ENCODE measurements around the gene CTIF. TPM values are rescaled to one million over a fixed set of nuclear protein-coding genes. Genes with fewer than 3 reads are reported as not detected.

The CTIF gene
- total and polyA plus RNA-seq, 2 experiments from 2014 or later, result 22.1 to 27.9 TPM

GRCh38 chr18:48800466-48800865 is 261.6 kb downstream of the CTIF start:
- Histone ChIP-seq H3K9me2 (replicated peaks; ENCODE audit: insufficient read depth) (no peaks in the 10 kb centered on the region), H3K36me3 (replicated peaks; ENCODE audit: insufficient read depth, low read depth) (no peaks in the 10 kb centered on the region), H3K79me2 (no peaks in the 10 kb centered on the region), H3K4me1 (ENCODE audit: insufficient read depth) (peaks cover 22% of the 10 kb centered on the region), H3K4me2 (no peak overlapping the region), H3K4me3 (no peak overlapping the region), H3K27ac (peak overlapping the region; percentile 94), H3K9me3 (ENCODE audit: low read depth) (no peaks in the 10 kb centered on the region), H3K27me3 (no peaks in the 10 kb centered on the region), H4K20me1 (ENCODE audit: insufficient read depth, poor library complexity, severe bottlenecking) (no peaks in the 10 kb centered on the region), H2AFZ (no peak overlapping the region)
- no peak for DNase-seq (ENCODE audit: low spot score)
- WGBS (ENCODE audit: low lambda C conversion rate, missing lambda C conversion rate), result 96% methylated on average over 6 of the region's 6 CpGs
- no peak for TF ChIP-seq CTCF (IDR thresholded peaks at IDR 0.05; ENCODE audit: poor library complexity)
- no peak for TF ChIP-seq EZH2phosphoT487 (IDR thresholded peaks at IDR 0.05; ENCODE audit: low read depth, severe bottlenecking, unreplicated experiment)
- no peak for TF ChIP-seq EZH2 (IDR thresholded peaks at IDR 0.05; ENCODE audit: borderline replicate concordance)

GRCh38 chr18:48800876-48801727 is 262.3 kb downstream of the CTIF start:
- Histone ChIP-seq H3K9me2 (replicated peaks; ENCODE audit: insufficient read depth) (no peaks in the 10 kb centered on the region), H3K4me1 (ENCODE audit: insufficient read depth) (peaks cover 22% of the 10 kb centered on the region), H3K4me3 (no peak overlapping the region), H3K36me3 (replicated peaks; ENCODE audit: insufficient read depth, low read depth) (no peaks in the 10 kb centered on the region), H4K20me1 (ENCODE audit: insufficient read depth, poor library complexity, severe bottlenecking) (no peaks in the 10 kb centered on the region), H3K9me3 (ENCODE audit: low read depth) (no peaks in the 10 kb centered on the region), H3K27ac (peak overlapping the region; percentile 94), H3K27me3 (no peaks in the 10 kb centered on the region), H3K4me2 (no peak overlapping the region), H2AFZ (no peak overlapping the region), H3K79me2 (no peaks in the 10 kb centered on the region)
- 89% methylated on average over 14 of the region's 14 CpGs for WGBS (ENCODE audit: low lambda C conversion rate, missing lambda C conversion rate)
- no peak for DNase-seq (ENCODE audit: low spot score)
- TF ChIP-seq EZH2phosphoT487 (IDR thresholded peaks at IDR 0.05; ENCODE audit: low read depth, severe bottlenecking, unreplicated experiment) (no peak), EZH2 (IDR thresholded peaks at IDR 0.05; ENCODE audit: borderline replicate concordance) (no peak), CTCF (IDR thresholded peaks at IDR 0.05; ENCODE audit: poor library complexity) (no peak)

- Histone ChIP-seq H3K4me3 (no peak overlapping the region), H3K4me2 (no peak overlapping the region), H3K79me2 (no peaks in the 10 kb centered on the region), H3K36me3 (replicated peaks; ENCODE audit: insufficient read depth, low read depth) (no peaks in the 10 kb centered on the region), H3K27me3 (no peaks in the 10 kb centered on the region), H3K9me2 (replicated peaks; ENCODE audit: insufficient read depth) (no peaks in the 10 kb centered on the region), H3K9me3 (ENCODE audit: low read depth) (no peaks in the 10 kb centered on the region), H4K20me1 (ENCODE audit: insufficient read depth, poor library complexity, severe bottlenecking) (no peaks in the 10 kb centered on the region), H2AFZ (no peak overlapping the region), H3K27ac (peak overlapping the region; percentile 94), H3K4me1 (ENCODE audit: insufficient read depth) (peaks cover 22% of the 10 kb centered on the region)
- WGBS (ENCODE audit: low lambda C conversion rate, missing lambda C conversion rate), result 77% methylated on average over 7 of the region's 7 CpGs
- peak; percentile 75 for DNase-seq (ENCODE audit: low spot score)
- TF ChIP-seq CTCF (IDR thresholded peaks at IDR 0.05; ENCODE audit: poor library complexity) (no peak), EZH2phosphoT487 (IDR thresholded peaks at IDR 0.05; ENCODE audit: low read depth, severe bottlenecking, unreplicated experiment) (no peak), EZH2 (IDR thresholded peaks at IDR 0.05; ENCODE audit: borderline replicate concordance) (no peak)
These were observed 263.1 kb downstream of the CTIF start for GRCh38 chr18:48801728-48802542.

Data from hepatocyte (in vitro differentiated cells).